ENCODE data around the gene TIPRL.

The TIPRL gene

GRCh38 chr1:168218658-168219057 is 39.9 kb downstream of the TIPRL start:
- DNase-seq, result no peak

DNA sequence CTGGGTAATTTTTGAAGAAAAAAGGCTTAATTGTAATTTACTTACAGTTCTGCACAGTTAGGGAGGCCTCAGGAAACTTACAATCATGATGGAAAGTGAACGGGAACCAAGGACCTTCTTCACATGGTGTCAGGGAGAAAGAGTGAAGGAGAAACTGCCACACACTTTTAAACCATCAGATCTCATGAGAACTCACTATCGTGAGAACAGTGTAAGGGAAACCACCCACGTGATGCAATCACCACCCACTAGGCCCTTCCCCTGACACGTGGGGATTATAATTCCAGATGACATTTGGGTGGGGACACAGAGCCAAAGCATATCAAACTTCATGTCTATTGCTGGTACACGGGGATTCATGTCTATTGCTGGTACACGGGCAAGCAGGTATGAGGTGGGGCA is 41.7 kb downstream of the TIPRL start:
- no peak for DNase-seq

DNA sequence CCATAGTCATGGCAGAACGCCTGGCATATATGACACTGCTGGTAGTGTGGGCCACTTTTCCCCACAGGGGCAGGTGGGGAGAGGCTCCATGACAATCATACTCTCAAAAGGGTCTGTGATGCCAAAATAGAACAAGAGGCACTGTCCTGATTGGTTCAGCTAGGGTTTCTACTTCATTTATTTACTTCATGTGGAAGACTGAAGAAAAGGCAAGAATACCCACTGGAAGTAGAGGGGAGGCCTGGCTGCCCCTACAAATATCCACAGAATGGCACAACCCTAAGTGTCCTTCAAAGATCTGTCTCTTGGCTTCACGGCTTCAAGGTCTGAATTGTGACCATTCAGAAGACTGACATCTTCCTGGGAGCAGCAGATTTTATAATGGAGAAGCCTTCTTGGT is 42.5 kb downstream of the TIPRL start:
- DNase-seq, result no peak

DNA sequence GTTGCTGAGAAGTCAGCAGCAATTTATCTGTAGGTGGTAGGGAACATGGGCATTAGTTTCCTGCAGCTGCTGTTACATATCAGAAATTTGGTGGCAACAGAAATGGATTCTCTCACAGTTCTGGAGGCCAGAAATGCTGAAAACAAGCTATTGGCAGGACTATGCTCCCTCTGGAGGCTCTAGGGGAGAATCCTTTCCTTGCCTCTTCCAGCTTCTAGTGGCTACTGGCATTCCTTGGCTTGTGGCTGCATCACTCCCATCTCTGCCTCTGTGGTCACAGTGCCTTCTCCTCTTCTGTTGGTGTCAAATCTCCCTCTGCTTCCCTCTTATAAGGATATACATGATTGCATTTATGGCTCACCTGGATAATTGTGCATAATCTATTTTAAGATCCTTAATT is 44.5 kb downstream of the TIPRL start:
- no peak for DNase-seq

DNA sequence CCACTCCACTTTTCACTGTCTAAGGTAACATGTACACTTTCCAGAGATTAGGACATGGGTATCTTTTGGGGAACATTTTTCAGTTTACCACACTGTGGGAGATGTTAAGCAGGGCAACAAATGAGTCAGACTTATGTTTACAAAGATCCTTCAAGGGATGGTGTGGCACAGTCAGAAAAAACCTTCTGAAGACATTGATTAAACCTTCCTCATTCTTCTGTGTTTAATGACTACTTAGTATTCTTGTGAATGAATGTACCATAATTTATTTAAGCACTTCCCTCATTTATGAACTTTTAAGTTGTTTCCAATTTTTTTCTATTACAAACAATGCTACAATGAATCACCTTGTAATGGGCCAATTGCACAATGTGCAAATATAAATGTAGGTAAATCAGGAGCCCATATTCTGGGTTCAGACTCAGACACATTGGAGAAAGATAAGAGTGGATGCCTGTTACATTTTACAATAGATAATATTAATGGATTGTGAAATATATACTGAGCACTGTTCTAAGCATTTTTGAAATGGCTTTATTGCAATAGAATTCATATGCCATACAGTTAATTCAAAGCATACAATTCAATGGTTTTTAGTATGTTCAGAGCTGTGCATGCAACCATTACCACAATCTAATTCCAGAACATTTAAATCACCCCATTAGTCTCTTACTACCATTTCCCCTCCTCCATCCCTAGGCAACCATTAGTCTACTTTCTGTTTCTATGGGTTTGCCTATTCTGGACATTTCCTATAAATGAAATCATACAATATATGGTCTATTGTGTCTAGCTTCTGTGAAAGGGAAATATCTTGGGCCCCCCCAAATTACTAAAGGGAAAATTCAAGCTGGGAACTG is 45.1 kb downstream of the TIPRL start:
- DNase-seq, result no peak

GRCh38 chr1:168224991-168225390 is 46.2 kb downstream of the TIPRL start:
- DNase-seq, result no peak

DNA sequence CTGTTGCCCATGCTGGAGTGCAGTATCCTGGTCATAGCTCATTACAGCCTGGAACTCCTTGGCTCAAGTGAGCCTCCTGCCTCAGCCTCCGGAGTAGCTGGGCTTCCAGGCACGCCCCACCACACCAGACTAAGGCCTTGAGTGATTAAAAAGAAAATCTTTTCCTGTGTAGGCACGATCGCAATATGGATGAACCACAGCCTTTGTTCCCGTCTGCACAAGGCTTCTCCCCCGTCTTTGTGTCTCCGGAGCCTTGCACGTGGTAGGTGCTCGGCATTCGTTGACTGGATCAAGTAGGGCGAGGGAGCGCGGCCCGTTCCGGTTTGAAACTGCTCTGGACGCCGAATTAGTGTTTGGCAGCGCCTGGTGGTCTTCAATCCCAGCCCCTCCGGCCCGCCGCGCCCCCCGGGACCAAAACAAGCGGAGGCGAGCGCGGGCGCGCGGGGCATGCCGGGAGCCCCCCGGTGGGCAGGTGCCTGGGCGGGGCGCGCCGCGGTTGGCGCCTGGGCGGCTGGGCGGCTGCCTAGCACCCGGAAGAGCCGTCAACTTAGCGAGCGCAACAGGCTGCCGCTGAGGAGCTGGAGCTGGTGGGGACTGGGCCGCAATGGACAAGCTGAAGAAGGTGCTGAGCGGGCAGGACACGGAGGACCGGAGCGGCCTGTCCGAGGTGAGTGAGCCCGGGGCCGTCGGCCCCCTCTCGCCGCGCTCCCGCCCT is 46.9 kb downstream of the TIPRL start, which contains the start of gene SFT2D2:
TSS of gene SFT2D2 (plus strand) at position 529 of the 715 bp plus-strand sequence. CDS start at position 605, 76 bp downstream.
- peak; percentile 52 for DNase-seq

DNA sequence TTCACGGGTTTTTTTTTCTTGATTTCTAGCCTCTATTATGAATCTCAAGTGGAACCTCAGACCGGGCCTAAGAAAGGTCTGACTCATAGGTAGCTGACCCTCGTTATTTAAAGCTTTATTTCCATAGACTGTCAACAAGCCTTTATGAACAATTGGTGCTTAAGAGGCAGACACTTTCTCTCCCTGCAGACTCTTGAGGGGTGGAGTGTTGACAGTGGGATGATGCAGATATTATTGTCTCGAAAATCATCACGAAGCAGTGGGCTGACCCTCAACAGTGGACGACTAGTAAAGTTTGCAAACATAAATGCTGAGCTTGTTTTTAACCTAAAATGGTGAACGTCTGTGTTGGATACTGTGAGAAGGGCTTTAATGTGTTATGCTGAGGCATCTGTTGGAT is 48.9 kb downstream of the TIPRL start:
- DNase-seq, result no peak

DNA sequence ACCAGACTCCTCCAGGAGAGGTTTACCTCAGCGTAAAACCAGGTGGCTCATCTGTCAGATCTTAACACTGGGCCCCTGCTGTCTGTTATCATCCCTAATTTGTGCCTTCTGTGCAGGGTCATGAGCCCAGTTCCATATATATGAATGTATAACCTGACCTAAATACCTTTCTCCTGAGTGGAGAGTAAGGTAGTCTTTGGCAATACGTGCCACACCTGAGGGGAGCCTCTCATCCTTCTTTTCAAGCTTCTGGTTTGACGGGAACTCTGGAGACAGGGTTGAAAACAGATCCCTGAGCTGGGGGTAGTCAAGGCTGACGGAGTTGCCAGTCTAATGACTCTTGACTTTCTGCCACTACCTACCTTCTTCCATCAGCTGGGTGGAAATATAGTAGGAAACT is 51.1 kb downstream of the TIPRL start:
- DNase-seq, result no peak

- peak; percentile 87 for DNase-seq
Measured at GRCh38 chr1:168230709-168231108, 51.9 kb downstream of the TIPRL start.

GRCh38 chr1:168234846-168235547 is 56.2 kb downstream of the TIPRL start:
- peak; percentile 19 for DNase-seq

DNA sequence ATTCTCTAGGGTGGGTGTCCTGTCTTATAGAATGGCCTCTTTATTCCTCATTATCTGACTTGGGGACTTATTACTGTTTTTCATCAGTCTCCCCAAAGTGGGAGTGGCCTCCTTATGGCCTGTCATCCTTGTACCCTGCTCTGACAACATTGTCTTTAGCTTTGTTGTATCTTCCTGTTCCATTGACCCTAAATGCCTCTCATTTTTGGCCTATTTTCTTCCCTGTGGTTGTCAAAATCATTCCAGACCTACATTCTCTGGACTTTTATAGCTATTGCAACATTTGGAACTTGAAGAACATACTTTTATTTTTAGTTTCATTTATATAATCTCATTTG is 56.8 kb downstream of the TIPRL start:
- DNase-seq, result no peak

DNA sequence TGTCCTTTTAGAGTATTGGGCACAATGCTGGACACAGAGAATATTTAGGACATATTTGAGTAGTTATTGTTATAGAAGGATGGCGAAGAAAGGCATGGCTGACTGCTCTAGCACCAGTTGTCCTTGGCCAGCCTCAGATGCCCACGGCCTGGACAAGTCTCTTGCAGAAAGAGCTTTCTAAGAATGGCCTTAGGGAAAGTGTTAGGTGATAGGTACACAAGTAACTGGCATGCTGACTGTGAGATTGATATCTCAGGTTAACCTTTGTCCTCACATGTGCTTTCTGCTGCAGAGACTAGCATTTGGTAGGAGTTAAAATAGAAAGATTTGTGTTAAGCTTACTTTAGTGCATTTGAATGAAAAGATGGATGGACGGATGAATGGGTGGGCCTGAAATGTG is 57.2 kb downstream of the TIPRL start:
- DNase-seq, result no peak

DNA sequence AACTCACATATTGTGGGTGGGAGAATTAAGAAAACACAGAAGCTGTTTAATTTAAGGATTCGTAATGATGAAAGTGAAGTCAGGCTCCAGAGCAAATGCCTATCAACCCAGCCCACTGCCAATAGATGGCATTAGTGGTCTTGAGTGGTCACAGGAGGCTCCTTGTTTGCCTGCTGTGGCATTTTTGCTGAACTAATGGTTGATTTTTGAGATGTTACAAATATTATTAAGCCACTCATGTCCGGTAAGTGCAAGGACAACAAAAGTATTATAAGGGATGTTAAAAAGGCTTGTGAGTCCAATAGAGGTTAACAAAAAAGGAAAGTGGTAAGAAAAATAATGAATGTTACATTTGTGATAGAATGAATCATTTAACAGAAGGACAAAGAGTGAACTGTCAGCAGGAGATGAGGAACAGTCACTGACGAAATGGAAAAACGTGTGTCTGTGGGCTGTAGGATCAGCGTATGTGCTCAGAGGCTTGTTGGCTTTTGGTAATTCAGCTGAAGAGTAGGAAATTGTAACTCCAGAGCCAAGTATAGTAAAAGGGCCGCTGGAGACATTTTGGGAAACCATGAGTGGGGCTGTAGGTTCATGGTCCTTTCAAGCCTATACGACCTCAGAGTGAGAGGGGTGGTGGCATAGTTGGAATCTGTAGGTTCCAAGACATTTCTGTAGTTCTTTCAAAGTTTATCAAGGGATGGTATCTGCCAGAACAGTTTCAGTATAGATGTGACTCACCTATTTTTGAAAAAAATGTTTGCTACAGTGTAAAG is 58.3 kb downstream of the TIPRL start:
- DNase-seq, result no peak

- no peak for DNase-seq
Measured at GRCh38 chr1:168243198-168243597, 64.4 kb downstream of the TIPRL start.

GRCh38 chr1:168243636-168244212 is 65.0 kb downstream of the TIPRL start:
- DNase-seq, result no peak

GRCh38 chr1:168245042-168245441 is 66.3 kb downstream of the TIPRL start:
- DNase-seq, result no peak

- DNase-seq, result no peak
Measured at GRCh38 chr1:168246506-168246905, 67.7 kb downstream of the TIPRL start.

All from kidney glomerular epithelial cell (primary cell).